Measurements from ENCODE around the gene PLCB4. TPM values are rescaled to one million over a fixed set of nuclear protein-coding genes. Genes with fewer than 3 reads are reported as not detected.

Gene PLCB4
- polyA plus RNA-seq, 1 donor (not counting 4 experiments of a cell fraction or from before 2014, with no cell fraction given) = 4.1 TPM

DNA sequence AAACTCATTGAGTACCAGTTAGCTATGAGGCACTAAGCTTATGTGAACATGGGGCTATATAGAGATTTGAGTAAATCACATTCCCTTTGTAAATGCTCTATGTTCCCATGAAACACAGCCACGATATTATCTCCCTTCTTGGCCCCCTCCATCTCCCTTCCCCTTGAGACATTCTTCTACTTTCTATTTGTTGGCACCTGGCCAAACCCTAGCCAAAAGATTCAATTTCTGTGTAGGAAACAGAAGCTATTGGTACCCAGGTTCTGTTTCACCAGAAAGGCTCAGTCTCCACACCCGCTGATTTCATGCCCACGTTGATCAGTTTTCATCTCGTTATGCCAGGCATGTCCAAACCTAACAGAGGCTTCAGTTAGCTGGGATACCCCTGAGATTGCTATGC is 300.0 kb downstream of the PLCB4 start:
- Histone ChIP-seq H3K36me3 (ENCODE audit: control insufficient read depth in 2 of 2, extremely low read depth in 1 of 2, insufficient read depth in 2 of 2, low read length in 2 of 2) (no peaks in the 10 kb centered on the region), H4K20me1 (ENCODE audit: control insufficient read depth, extremely low read depth, insufficient read depth, low read length) (no peaks in the 10 kb centered on the region), H3K9me3 (ENCODE audit: control insufficient read depth, low read depth, low read length) (no peaks in the 10 kb centered on the region), H3K9ac (ENCODE audit: control insufficient read depth, extremely low read depth, insufficient read depth, low read length) (no peak overlapping the region), H3K27ac (ENCODE audit: control insufficient read depth, insufficient read depth, low read length) (no peak overlapping the region), H2AFZ (ENCODE audit: control insufficient read depth, low read length) (no peak overlapping the region), H3K27me3 (ENCODE audit: control insufficient read depth, extremely low read depth, insufficient read depth, low read length) (no peaks in the 10 kb centered on the region), H3K4me1 (ENCODE audit: control insufficient read depth, extremely low read depth, insufficient read depth, low read length) (no peaks in the 10 kb centered on the region), H3K4me2 (ENCODE audit: control insufficient read depth, extremely low read depth, insufficient read depth, low read depth, low read length) (no peak overlapping the region), H3K4me3 (ENCODE audit: control insufficient read depth in 2 of 3, extremely low read depth in 1 of 3, insufficient read depth in 2 of 3, low read depth in 1 of 3, low read length in 3 of 3) (no peak overlapping the region), H3K79me2 (ENCODE audit: control insufficient read depth, insufficient read depth, low read length) (no peaks in the 10 kb centered on the region), H3K9me1 (ENCODE audit: control insufficient read depth, extremely low read depth, insufficient read depth, low read length) (no peaks in the 10 kb centered on the region)
- DNase-seq (ENCODE audit: low read depth, low spot score) (no peak), FAIRE-seq (no peak)
- no peak for TF ChIP-seq EZH2 (IDR thresholded peaks at IDR 0.05; ENCODE audit: low read length)
- TF ChIP-seq, protein P1, sequence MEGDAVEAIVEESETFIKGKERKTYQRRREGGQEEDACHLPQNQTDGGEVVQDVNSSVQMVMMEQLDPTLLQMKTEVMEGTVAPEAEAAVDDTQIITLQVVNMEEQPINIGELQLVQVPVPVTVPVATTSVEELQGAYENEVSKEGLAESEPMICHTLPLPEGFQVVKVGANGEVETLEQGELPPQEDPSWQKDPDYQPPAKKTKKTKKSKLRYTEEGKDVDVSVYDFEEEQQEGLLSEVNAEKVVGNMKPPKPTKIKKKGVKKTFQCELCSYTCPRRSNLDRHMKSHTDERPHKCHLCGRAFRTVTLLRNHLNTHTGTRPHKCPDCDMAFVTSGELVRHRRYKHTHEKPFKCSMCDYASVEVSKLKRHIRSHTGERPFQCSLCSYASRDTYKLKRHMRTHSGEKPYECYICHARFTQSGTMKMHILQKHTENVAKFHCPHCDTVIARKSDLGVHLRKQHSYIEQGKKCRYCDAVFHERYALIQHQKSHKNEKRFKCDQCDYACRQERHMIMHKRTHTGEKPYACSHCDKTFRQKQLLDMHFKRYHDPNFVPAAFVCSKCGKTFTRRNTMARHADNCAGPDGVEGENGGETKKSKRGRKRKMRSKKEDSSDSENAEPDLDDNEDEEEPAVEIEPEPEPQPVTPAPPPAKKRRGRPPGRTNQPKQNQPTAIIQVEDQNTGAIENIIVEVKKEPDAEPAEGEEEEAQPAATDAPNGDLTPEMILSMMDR (optimal IDR thresholded peaks at IDR 0.05 in 1 of 3, IDR thresholded peaks at IDR 0.05 in 1 of 3, conservative IDR thresholded peaks at IDR 0.05 in 1 of 3; ENCODE audit: extremely low read depth in 1 of 3, insufficient read depth in 2 of 3, low read length in 3 of 3) = no peak
- dilution Hi-C loops (cut with MboI; ENCODE audit: extremely low pct_ligation_motif_present, low sequenced_read_pairs) = no loop called here

DNA sequence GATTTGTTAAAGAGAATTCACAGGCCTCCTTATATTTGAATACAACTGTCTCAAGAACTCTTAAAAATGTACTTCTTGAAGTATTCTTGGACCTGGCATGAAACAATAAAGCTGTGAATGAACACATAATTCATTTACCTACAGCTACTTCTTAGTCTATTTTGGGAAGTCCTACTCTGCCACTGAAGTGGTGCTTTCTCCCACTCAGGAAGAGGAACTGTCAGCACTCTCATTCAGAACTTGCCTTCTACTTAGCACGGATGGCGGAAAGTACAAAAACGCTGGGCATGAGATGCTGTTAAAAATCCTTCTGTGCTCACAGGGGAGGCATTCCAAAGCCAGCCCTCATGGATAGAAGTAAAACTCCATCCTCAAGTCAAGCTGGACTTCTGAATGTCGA is 300.7 kb downstream of the PLCB4 start:
- Histone ChIP-seq H2AFZ (ENCODE audit: control insufficient read depth, low read length) (no peak overlapping the region), H3K9me3 (ENCODE audit: control insufficient read depth, low read depth, low read length) (no peaks in the 10 kb centered on the region), H3K27ac (ENCODE audit: control insufficient read depth, insufficient read depth, low read length) (no peak overlapping the region), H3K4me1 (ENCODE audit: control insufficient read depth, extremely low read depth, insufficient read depth, low read length) (no peaks in the 10 kb centered on the region), H3K79me2 (ENCODE audit: control insufficient read depth, insufficient read depth, low read length) (no peaks in the 10 kb centered on the region), H3K36me3 (ENCODE audit: control insufficient read depth in 2 of 2, extremely low read depth in 1 of 2, insufficient read depth in 2 of 2, low read length in 2 of 2) (no peaks in the 10 kb centered on the region), H3K27me3 (ENCODE audit: control insufficient read depth, extremely low read depth, insufficient read depth, low read length) (no peaks in the 10 kb centered on the region), H3K9me1 (ENCODE audit: control insufficient read depth, extremely low read depth, insufficient read depth, low read length) (no peaks in the 10 kb centered on the region), H3K4me2 (ENCODE audit: control insufficient read depth, extremely low read depth, insufficient read depth, low read depth, low read length) (no peak overlapping the region), H3K9ac (ENCODE audit: control insufficient read depth, extremely low read depth, insufficient read depth, low read length) (no peak overlapping the region), H4K20me1 (ENCODE audit: control insufficient read depth, extremely low read depth, insufficient read depth, low read length) (no peaks in the 10 kb centered on the region), H3K4me3 (ENCODE audit: control insufficient read depth in 2 of 3, extremely low read depth in 1 of 3, insufficient read depth in 2 of 3, low read depth in 1 of 3, low read length in 3 of 3) (no peak overlapping the region)
- FAIRE-seq (no peak), DNase-seq (ENCODE audit: low read depth, low spot score) (no peak)
- TF ChIP-seq, protein P1 (optimal IDR thresholded peaks at IDR 0.05 in 1 of 3, IDR thresholded peaks at IDR 0.05 in 1 of 3, conservative IDR thresholded peaks at IDR 0.05 in 1 of 3; ENCODE audit: extremely low read depth in 1 of 3, insufficient read depth in 2 of 3, low read length in 3 of 3) = no peak
- no peak for TF ChIP-seq EZH2 (IDR thresholded peaks at IDR 0.05; ENCODE audit: low read length)
- dilution Hi-C loops (cut with MboI; ENCODE audit: extremely low pct_ligation_motif_present, low sequenced_read_pairs) = no loop called here
